Kidney (tissue), 14 donors: Measurements from ENCODE around the gene CCDC187. TPM values are rescaled to one million over a fixed set of nuclear protein-coding genes. Genes with fewer than 3 reads are reported as not detected.

Experiments used
- DNase-seq, 5 donors: peaks; one replicate each; pipeline ENCODE4 v3.0.0-alpha.2; 2013 to 2020
- FAIRE-seq: peaks from 2 replicates; lab custom pipeline; 2012; peaks lifted over from hg19 to GRCh38; lab: Jason Lieb, UNC
- H3K27ac ChIP-seq, 2 donors: one replicate each; pipeline ENCODE4 v1.7.0; 2013; ENCODE audit warnings: low read depth in 2 of 2, low read length in 2 of 2, inconsistent platforms in 1 of 2
- H3K27me3 ChIP-seq: one replicate; pipeline ENCODE4 v1.7.1; 2013; ENCODE audit warnings: low read length, inconsistent platforms; ENCODE audit not compliant: control insufficient read depth, insufficient read depth
- H3K36me3 ChIP-seq, 3 donors: one replicate each; pipeline versions ENCODE4 v1.7.0 to v1.7.1; 2013; ENCODE audit warnings: low read length in 3 of 3, control low read depth in 1 of 3, inconsistent platforms in 1 of 3; ENCODE audit not compliant: insufficient read depth in 3 of 3, control insufficient read depth in 2 of 3
- H3K4me1 ChIP-seq, 3 donors: one replicate each; pipeline versions ENCODE4 v1.7.0 to v1.7.1; 2013; ENCODE audit warnings: low read length in 3 of 3, inconsistent platforms in 1 of 3, low read depth in 1 of 3; ENCODE audit not compliant: control insufficient read depth in 2 of 3, insufficient read depth in 2 of 3
- H3K4me3 ChIP-seq, 3 donors: one replicate each; pipeline versions ENCODE4 v1.7.0 to v1.8.1; 2013; ENCODE audit warnings: low read length in 3 of 3, control low read depth in 1 of 3, inconsistent platforms in 1 of 3
- H3K9ac ChIP-seq, 3 donors: one replicate each; pipeline versions ENCODE4 v1.7.0 to v1.7.1; 2013; ENCODE audit warnings: low read length in 3 of 3, control low read depth in 1 of 3, inconsistent platforms in 1 of 3
- H3K9me3 ChIP-seq, 3 donors: one replicate each; pipeline versions ENCODE4 v1.7.0 to v1.7.1; 2013; ENCODE audit warnings: low read length in 3 of 3, control low read depth in 1 of 3, inconsistent platforms in 1 of 3; ENCODE audit not compliant: control insufficient read depth in 2 of 3, insufficient read depth in 1 of 3
- CTCF ChIP-seq: IDR thresholded peaks from 3 replicates; pipeline ENCODE4 v1.5.1; 2012; ENCODE audit warnings: mild to moderate bottlenecking, moderate library complexity, borderline replicate concordance; ENCODE audit not compliant: insufficient read depth; ENCODE audit errors: extremely low read depth
- intact Hi-C: fragments of 100-400 bp; cut with DNase I; formaldehyde crosslinking; loops from one replicate; pipeline ENCODE4 v1.11.1; 2022
- polyA plus RNA-seq: library from polyadenylated mRNA; stranded (reverse); fragments of 350-450 nt; fragmentation: Illumina TruSeq; extraction: RNeasy Lipid Tissue Mini Kit (QIAGEN cat#74804); gene quantifications from one replicate; pipeline ENCODE4 v1.2.3, GENCODE V29; 2014; ENCODE audit warnings: low read depth, low replicate concordance; ENCODE audit not compliant: insufficient read depth
- total RNA-seq: library from RNA; stranded (reverse); fragmentation: NEBNext Ultra II Directional; extraction: Animal tissue kit (Norgen Biotek cat#: 25700); gene quantifications from one replicate; pipeline ENCODE4 v1.2.1, GENCODE V29; 2021
- donor health status: control.
- donor health status: control.
- donor health status: control.
- donor health status: control.
- donor health status: control.
- donor health status: DM: yes; HTN: yes; CAD: no.
- donor health status: Normal renal cell carcinoma (clear cell type).

The CCDC187 gene
- total and polyA plus RNA-seq, 2 donors from 2014 or later: 0.84 to 2.3 TPM

DNA sequence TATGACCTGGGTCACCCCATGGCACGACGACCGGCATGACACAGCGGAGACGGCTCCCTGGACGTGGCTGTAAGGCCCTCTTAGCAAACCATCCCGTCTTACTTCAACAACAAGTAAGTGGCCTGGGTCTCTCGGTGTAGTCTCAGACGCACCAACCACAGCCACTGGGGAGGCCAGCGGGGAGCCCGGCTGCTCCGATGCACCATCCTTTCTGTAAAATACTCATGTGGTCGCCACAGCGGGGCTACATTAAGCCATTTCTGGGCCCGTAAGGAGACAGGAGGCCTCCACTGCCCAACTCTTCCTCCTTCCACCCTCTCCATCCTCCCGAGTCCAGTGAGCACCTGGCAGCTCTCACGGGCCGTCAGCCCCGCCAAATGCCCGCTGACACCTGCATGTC, 63.0 kb downstream of the CCDC187 start:
- no peak for FAIRE-seq
- H3K4me1 ChIP-seq: peaks cover 3 to 12% (median 12%) of the 10 kb centered on the region in 3 donors
- H3K27me3 ChIP-seq: no peaks in the 10 kb centered on the region
- no peaks in the 10 kb centered on the region for H3K9me3 ChIP-seq
- H3K9ac ChIP-seq: no peak overlapping the region
- intact Hi-C loops: no loop called here
- no peak overlapping the region for H3K4me3 ChIP-seq
- H3K27ac ChIP-seq: no peak overlapping the region
- no peak for DNase-seq
- TF ChIP-seq CTCF: no peak
- no peaks in the 10 kb centered on the region for H3K36me3 ChIP-seq

GRCh38 chr9:136239983-136240330, 63.9 kb downstream of the CCDC187 start:
- no peak for FAIRE-seq
- H3K4me1 ChIP-seq: peaks cover 3 to 12% (median 10%) of the 10 kb centered on the region in 3 donors
- intact Hi-C loops: no loop called here
- no peak overlapping the region for H3K4me3 ChIP-seq
- no peaks in the 10 kb centered on the region for H3K36me3 ChIP-seq
- H3K27me3 ChIP-seq: no peaks in the 10 kb centered on the region
- no peaks in the 10 kb centered on the region for H3K9me3 ChIP-seq
- no peak overlapping the region for H3K27ac ChIP-seq
- no peak overlapping the region for H3K9ac ChIP-seq
- DNase-seq: no peak
- TF ChIP-seq CTCF: no peak

DNA sequence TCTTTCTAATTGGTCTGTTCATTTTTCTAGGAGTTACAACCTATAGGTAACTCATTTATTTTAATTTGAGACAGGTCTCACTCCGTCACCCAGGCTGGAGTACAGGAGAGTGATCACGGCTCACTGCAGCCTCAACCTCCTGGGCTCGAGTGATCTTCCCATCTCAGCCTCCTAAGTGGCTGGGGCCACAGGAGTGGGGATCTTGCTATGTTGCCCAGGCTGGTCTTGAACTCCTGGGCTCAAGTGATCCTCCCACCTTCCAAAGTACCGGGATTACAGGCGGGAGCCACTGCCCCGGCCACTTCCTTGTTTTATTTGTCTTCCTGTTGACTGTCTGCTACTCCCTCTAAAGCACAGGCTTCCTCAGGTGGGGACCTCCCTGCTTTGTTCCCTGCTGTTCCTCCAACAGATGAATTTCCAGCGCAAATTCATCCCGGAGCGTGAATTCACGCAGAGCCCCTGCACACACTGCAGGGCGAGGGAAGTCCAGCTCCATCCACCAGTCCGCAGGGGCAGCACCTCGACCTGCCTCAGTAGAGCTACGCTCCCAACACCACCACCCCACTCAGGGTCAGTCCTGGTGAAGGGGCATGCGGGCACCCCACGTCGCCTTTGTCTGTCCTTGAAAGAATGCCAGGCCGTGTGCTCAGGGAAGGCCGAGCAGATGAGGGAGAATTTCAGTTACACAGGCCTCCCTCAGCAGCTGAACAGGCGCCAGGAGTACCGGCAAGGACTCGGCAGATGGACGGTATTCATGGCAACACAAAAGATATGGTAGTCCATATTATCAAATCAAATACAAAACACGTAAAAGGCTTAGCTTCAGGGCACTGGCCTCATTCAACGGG, 64.5 kb downstream of the CCDC187 start:
- Histone ChIP-seq H3K9me3 (no peaks in the 10 kb centered on the region), H3K27ac (no peak overlapping the region), H3K4me1 (peaks cover 3 to 6% (median 5%) of the 10 kb centered on the region in 3 donors), H3K4me3 (no peak overlapping the region), H3K36me3 (no peaks in the 10 kb centered on the region), H3K27me3 (no peaks in the 10 kb centered on the region), H3K9ac (no peak overlapping the region)
- FAIRE-seq: no peak
- intact Hi-C loops: no loop called here
- no peak for TF ChIP-seq CTCF
- no peak for DNase-seq
